Caki2 (cell line): ENCODE data around the gene NOL4L. TPM values are rescaled to one million over a fixed set of nuclear protein-coding genes. Genes with fewer than 3 reads are reported as not detected.

Experiments
- DNase-seq: peaks from one replicate; pipeline ENCODE4 v3.0.0-alpha.2; 2015; ENCODE audit warnings: low read depth
- in situ Hi-C: cut with HindIII; loops from 2 replicates; pipeline ENCODE4 v1.10.0; 2016; ENCODE audit warnings: low sequenced_read_pairs, low pct_unique_long_range_greater_than_20kb, mixed read lengths
- total RNA-seq: library from RNA; depleted of rRNA; stranded (reverse); fragments of >200 nt; shearing (Covaris generic); gene quantifications from 2 replicates; pipeline ENCODE4 v1.2.3, GENCODE V29; 2014; ENCODE audit warnings: low replicate concordance

NOL4L gene
- total RNA-seq, 1 experiment from 2014 or later, result 11.6 TPM

DNA sequence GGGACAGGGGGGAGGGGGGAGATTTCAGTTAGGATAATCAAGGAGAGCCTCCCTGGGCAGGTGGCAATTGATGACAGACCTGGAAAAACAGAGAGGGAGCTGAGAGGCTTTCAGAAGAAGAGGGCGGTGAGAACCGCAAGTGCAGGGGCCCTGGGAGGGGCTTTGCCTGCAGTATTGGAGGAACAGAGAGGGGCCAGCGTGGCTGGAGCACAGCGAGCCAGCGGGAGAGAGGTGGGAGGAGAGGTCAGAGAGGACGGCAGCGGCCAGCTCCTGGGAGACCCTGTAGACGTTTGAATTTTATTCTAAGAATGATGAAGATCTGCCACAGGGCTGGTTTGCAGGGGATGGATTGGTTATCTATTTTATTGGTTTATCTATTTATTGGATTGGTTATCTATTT, 34.5 kb upstream of the NOL4L start:
- DNase-seq, result no peak
- in situ Hi-C loops, result no loop called here

GRCh38 chr20:32614772-32615171, 29.6 kb upstream of the NOL4L start:
- in situ Hi-C loops, result no loop called here
- DNase-seq, result no peak

GRCh38 chr20:32614303-32614702, 29.2 kb upstream of the NOL4L start:
- no peak for DNase-seq
- in situ Hi-C loops, result no loop called here

GRCh38 chr20:32613192-32614053, 28.3 kb upstream of the NOL4L start:
- DNase-seq, result no peak
- in situ Hi-C loops, result no loop called here

DNA sequence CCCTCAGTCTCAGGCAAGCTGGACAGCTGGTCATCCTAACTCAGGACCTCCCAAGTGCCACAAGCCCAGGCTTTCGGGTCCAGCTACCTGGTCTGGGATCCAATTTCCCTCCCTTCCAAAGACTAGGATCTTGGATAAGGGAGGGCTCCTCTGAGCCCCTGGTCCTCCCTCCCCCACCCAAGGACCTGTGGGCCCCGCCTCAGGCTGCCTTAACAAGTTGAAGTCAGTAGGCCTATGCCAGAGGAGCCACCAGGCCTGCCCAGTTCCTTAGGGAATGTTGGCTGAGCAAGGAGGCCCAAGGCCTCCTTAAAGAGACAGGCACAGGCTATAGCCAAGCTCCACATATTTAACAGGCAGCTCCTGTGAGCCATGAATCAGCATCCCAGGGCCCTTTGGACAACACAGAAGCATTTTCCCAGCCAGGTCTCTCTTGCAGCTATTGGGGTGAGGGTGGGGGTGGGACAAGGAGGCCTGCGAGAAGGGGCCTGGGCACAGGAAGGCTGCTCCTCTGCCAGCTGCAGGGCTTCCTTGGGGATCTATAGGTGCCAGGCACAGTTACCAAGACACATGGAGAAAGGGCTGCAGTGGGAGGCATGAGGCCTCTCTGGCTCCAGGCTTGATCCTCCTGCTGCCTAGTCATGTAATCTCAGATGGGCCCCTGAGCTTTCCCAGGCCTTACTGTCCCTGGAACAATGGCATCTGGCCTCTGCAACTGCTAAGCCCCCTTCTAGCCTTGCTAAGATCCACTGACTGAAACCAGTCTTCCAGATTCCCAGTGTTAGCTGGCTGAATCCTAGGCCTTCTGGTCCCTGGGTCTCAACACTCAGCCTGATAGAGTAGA, 27.4 kb upstream of the NOL4L start:
- in situ Hi-C loops, result no loop called here

DNA sequence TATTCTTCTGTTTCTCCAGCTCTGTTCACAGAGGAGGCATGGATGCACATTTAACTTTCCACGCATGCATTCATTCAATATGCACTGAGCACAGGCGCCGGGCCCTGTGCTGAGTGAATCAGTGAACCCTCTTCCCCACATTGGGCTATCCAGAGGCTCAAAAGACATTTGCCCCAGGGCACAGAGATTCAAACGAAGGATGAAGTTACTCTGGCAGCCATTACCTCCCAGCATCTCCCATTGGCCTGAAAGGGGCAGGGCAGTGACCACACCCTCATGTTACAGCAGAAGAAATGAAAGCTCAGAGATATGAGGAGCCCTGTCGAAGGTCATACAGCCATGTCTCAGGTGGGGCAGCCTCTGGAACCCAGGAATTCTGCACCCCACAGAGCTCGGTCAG, 26.7 kb upstream of the NOL4L start:
- DNase-seq, result no peak
- in situ Hi-C loops, result no loop called here

More for the DNA sequence above, 27.4 kb upstream of the NOL4L start:
- DNase-seq, result no peak

DNA sequence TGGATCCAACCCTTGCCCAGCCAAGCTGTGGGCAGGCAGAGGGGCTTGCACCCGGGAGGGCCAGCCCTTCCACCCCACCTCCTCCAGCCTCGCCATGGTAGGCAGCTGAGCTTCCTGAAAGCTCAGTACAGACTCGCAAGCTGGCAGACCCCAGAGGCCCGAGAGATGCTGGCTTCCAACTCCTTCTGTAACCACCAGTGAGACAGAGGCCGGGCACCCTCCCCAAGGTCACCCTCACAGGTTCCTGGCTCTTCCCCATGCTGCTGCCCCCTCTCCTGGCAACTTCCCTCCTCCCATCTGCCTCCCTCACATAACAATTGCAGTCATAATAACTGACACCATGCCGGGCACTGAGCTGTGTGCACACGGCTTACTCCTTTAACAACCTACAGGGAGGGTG, 26.2 kb upstream of the NOL4L start:
- no peak for DNase-seq
- in situ Hi-C loops, result no loop called here

DNA sequence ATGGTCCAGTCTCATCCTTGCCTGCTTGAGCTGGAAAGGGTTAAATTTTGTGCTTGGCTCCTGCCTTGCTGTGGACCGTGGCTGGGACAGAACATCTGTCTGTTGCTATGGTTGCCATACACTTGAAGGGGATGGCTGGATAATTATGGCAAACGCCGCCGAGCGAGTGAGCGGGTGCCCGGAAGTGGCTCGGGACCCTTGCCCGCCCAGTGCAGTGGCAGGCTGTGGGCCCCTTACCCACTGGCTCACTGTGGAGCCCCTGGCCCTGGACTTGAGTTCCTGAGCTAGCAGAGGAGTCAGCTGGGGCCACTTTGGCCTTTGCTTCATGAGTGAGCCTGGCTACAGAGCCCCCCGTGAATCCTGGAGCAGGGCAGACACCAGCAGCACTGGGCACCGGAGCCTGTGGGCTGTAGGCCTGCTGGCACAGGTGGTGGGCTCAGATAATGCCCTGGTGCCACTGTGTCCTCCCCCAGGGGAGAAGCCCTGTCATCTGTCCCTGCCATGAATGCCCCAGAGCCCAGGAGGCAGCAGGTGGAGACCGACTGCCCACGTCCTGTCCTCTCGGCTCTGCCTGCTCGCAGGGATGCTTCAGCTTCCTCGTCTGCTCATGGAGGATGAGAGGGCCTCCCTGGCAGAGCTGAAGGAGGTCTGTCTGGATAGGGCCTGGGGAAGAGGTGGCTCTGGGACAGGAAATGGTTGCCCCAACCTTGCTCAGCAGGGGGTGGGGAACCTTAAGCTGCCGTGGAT, 25.5 kb upstream of the NOL4L start:
- no peak for DNase-seq
- in situ Hi-C loops, result no loop called here

DNA sequence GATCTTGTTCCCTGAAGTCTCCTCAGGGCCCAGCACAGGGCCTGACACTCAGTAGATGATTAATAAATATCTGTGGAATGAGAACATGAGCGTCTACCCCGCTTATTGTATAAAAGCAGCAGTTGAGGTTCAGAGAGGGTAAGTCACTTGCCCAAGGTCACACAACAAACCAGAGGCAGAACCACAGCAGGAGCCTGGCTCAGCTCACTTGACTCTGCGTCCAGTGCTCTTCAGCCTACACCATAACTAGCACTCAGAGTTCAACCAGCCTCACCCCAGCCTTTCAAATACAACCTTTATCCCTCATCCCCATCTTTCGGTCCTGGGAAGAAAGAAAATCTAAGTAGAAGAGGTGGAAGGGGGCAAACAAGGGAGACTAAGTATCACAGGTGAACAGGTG, 24.9 kb upstream of the NOL4L start:
- in situ Hi-C loops, result no loop called here
- no peak for DNase-seq

- in situ Hi-C loops, result no loop called here
Measured at GRCh38 chr20:32609111-32609773, 24.1 kb upstream of the NOL4L start.

DNA sequence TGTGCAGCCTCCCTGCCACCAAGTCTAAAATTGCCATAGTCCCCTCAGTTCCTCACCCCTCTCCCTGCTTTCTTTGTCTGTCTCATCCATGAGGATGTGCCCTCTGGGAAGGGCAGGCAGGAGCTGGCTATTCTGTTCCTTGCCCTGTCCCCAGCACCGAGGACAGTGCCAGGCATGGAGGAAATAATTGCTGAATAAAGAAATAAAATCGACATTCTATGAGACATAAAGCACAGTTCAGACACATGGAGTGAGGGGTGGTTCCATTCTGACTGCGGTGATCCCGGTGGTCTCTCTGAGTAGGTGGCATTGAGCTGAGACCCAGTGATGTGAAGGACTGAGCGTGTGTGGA, 23.5 kb upstream of the NOL4L start:
- in situ Hi-C loops, result no loop called here
- DNase-seq, result no peak

More at GRCh38 chr20:32609111-32609773, 24.1 kb upstream of the NOL4L start:
- DNase-seq, result no peak

DNA sequence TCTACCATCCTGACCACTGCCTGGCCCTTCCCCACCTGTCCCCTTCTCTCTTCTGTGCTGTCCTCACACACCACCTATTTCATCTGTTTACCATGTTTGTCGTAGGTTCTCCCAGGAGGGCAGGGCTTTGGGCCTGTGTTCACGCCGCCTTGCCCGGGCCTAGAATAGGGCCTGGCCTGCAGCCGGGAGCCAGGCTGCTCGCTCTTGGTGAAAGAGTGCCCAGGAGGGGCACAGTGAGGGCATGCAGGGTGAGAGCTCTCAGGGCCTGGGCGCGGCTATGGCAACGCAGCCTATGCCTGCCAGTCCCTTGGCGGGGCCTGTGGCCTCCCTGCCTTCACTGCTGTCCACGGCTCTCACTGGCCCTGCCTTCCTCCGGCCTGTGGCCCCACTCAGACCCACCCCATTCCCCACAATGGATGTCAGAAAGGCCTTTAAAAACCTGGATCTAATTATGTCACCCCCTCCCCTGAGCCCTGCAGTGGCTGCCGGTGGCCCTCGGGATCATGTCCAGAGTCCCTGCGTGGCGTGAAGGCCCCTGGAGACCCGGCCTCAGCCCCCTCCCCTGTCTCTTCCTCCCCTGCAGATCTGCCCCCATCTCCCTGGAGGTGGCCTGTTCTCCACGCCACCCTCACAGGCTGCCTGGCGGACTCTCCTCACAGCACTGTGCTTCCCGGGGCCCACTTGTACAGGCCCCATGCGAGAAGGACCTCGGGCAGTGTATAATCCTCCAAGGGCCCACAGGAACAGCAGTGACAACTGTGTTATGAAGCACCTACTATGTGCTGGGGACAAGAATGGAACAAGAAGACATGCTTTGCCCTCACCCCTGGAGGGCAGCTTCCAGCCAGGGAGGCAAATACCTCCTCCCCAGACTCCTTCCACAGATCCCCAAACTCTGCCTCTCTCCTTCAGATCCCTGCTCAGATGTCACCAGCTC, 22.9 kb upstream of the NOL4L start:
- in situ Hi-C loops, result no loop called here

DNA sequence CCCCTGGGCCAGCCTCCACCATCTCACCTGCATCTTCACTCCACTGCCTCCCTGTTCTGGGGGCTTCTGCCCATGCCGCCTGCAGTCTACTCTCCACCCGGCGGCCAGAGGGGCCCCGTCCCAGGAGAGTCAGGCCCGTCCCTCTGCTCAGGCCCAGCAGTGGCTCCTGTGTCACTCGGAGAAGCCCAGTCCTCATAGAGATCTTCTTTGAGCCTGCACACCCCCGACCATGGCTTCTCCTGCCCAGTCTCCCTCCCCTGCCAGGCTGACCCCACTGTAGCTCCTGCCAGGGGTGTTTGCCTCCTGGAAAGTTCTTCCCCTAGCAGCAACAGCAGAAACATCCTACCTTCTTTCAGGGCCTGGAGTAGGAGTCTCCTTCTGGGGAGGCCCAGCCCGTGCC, 22.2 kb upstream of the NOL4L start:
- in situ Hi-C loops, result no loop called here
- no peak for DNase-seq

More for the DNA sequence above, 22.9 kb upstream of the NOL4L start:
- no peak for DNase-seq

- in situ Hi-C loops, result no loop called here
- no peak for DNase-seq
Measured at GRCh38 chr20:32606790-32607189, 21.7 kb upstream of the NOL4L start.

- in situ Hi-C loops, result no loop called here
- DNase-seq, result no peak
Measured at GRCh38 chr20:32606107-32606506, 21.0 kb upstream of the NOL4L start.

- in situ Hi-C loops, result no loop called here
Measured at GRCh38 chr20:32605167-32605656, 20.1 kb upstream of the NOL4L start.

GRCh38 chr20:32603046-32603726, 18.1 kb upstream of the NOL4L start:
- in situ Hi-C loops, result no loop called here
- no peak for DNase-seq

More at GRCh38 chr20:32605167-32605656, 20.1 kb upstream of the NOL4L start:
- DNase-seq, result no peak
